Measurements from ENCODE around the gene SGIP1. TPM values are rescaled to one million over a fixed set of nuclear protein-coding genes. Genes with fewer than 3 reads are reported as not detected.
A peak's percentile ranks its signal among the peaks of the same experiment; 100 is the strongest.

SGIP1 gene
- total RNA-seq, 1 experiment from 2014 or later: 1.6 TPM

GRCh38 chr1:66552829-66553228 is 18.9 kb downstream of the SGIP1 start:
- no peaks in the 10 kb centered on the region for H3K36me3 ChIP-seq (ENCODE audit: insufficient read depth, low read length, poor library complexity, severe bottlenecking)
- ChIA-PET POLR2A (ENCODE audit: low non-redundant PET) (no interaction called here), CTCF (no interaction called here)
- peaks cover 53% of the 10 kb centered on the region for H3K4me1 ChIP-seq (ENCODE audit: insufficient read depth, low read length, poor library complexity, severe bottlenecking)
- H3K4me3 ChIP-seq (ENCODE audit: low read depth, low read length, poor library complexity, severe bottlenecking): no peak overlapping the region
- peak overlapping the region; percentile 63 for H3K27ac ChIP-seq (ENCODE audit: low read depth, low read length, poor library complexity, severe bottlenecking)
- H3K27me3 ChIP-seq (replicated peaks; ENCODE audit: insufficient read depth, low read depth, low read length, poor library complexity): no peaks in the 10 kb centered on the region
- TF ChIP-seq, protein P1, sequence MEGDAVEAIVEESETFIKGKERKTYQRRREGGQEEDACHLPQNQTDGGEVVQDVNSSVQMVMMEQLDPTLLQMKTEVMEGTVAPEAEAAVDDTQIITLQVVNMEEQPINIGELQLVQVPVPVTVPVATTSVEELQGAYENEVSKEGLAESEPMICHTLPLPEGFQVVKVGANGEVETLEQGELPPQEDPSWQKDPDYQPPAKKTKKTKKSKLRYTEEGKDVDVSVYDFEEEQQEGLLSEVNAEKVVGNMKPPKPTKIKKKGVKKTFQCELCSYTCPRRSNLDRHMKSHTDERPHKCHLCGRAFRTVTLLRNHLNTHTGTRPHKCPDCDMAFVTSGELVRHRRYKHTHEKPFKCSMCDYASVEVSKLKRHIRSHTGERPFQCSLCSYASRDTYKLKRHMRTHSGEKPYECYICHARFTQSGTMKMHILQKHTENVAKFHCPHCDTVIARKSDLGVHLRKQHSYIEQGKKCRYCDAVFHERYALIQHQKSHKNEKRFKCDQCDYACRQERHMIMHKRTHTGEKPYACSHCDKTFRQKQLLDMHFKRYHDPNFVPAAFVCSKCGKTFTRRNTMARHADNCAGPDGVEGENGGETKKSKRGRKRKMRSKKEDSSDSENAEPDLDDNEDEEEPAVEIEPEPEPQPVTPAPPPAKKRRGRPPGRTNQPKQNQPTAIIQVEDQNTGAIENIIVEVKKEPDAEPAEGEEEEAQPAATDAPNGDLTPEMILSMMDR (conservative IDR thresholded peaks at IDR 0.05; ENCODE audit: low read depth, low read length): no peak
- TF ChIP-seq EZH2 (IDR thresholded peaks at IDR 0.05; ENCODE audit: borderline replicate concordance, low read depth, low read length, poor library complexity, severe bottlenecking): no peak
- intact Hi-C loops (cut with micrococcal nuclease; ENCODE audit: unreplicated experiment): no loop called here
- no peaks in the 10 kb centered on the region for H3K9me3 ChIP-seq (ENCODE audit: low read depth, low read length, poor library complexity, severe bottlenecking)
- no TSS peak for BruUV-seq (replicated peaks)
- peak; percentile 52 for DNase-seq (ENCODE audit: low spot score)

DNA sequence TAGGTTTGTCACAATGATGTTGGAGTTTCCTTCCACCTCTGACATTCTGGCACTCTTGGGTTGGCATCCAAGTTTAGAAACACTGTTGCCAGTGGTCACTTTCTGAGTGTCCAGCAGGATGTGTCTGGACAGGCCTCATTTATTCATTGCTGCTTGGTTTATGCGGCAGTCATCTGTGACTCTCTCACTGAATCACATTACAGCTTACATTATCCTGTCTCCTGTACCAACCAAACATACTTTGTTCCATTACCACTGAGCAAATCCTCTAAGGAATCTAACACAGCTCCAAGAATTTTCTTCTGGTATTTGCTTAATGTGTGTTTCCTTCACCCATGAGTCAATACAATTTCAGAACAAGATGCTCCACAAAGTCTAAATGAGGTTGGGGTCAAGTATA is 19.9 kb downstream of the SGIP1 start:
- POLR2A ChIA-PET (ENCODE audit: low non-redundant PET): no interaction called here

DNA sequence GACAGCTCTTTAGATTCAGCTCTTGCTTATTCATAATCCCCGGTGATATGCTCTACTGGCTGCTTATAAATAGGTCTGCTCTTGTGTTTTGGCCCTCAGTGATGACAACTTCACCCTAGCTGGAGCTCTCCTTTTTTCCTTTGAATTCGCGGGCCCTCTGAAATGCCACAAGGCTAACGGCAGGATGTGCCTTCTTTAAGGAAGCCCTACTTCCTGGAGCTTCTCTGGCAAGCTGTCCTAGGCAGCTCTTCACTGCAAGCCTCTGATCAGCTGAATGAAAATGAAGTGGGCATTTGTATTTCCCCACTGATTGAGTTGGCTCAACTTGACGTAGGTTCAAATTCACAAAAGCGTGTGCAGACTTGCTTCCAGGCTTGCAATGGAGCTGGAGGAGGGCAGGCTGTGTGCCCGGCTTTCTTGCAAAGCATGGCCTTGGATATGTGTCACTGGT is 22.2 kb downstream of the SGIP1 start:
- H3K9me3 ChIP-seq (ENCODE audit: low read depth, low read length, poor library complexity, severe bottlenecking): no peaks in the 10 kb centered on the region
- intact Hi-C loops (cut with micrococcal nuclease; ENCODE audit: unreplicated experiment): no loop called here
- ChIA-PET POLR2A (ENCODE audit: low non-redundant PET) (no interaction called here), CTCF (no interaction called here)
- H3K4me1 ChIP-seq (ENCODE audit: insufficient read depth, low read length, poor library complexity, severe bottlenecking): peaks cover 24% of the 10 kb centered on the region
- H3K4me3 ChIP-seq (ENCODE audit: low read depth, low read length, poor library complexity, severe bottlenecking): no peak overlapping the region
- no peaks in the 10 kb centered on the region for H3K36me3 ChIP-seq (ENCODE audit: insufficient read depth, low read length, poor library complexity, severe bottlenecking)
- H3K27me3 ChIP-seq (replicated peaks; ENCODE audit: insufficient read depth, low read depth, low read length, poor library complexity): no peaks in the 10 kb centered on the region
- DNase-seq (ENCODE audit: low spot score): no peak
- no peak overlapping the region for H3K27ac ChIP-seq (ENCODE audit: low read depth, low read length, poor library complexity, severe bottlenecking)
- BruUV-seq (replicated peaks): no TSS peak
- TF ChIP-seq EZH2 (IDR thresholded peaks at IDR 0.05; ENCODE audit: borderline replicate concordance, low read depth, low read length, poor library complexity, severe bottlenecking): no peak
- TF ChIP-seq, protein P1 (conservative IDR thresholded peaks at IDR 0.05; ENCODE audit: low read depth, low read length): no peak

More for the DNA sequence above, 19.9 kb downstream of the SGIP1 start:
- no peak for DNase-seq (ENCODE audit: low spot score)
- no peaks in the 10 kb centered on the region for H3K36me3 ChIP-seq (ENCODE audit: insufficient read depth, low read length, poor library complexity, severe bottlenecking)
- no peak overlapping the region for H3K27ac ChIP-seq (ENCODE audit: low read depth, low read length, poor library complexity, severe bottlenecking)
- H3K27me3 ChIP-seq (replicated peaks; ENCODE audit: insufficient read depth, low read depth, low read length, poor library complexity): no peaks in the 10 kb centered on the region
- no peaks in the 10 kb centered on the region for H3K9me3 ChIP-seq (ENCODE audit: low read depth, low read length, poor library complexity, severe bottlenecking)
- intact Hi-C loops (cut with micrococcal nuclease; ENCODE audit: unreplicated experiment): no loop called here
- CTCF ChIA-PET: no interaction called here
- no TSS peak for BruUV-seq (replicated peaks)
- no peak overlapping the region for H3K4me3 ChIP-seq (ENCODE audit: low read depth, low read length, poor library complexity, severe bottlenecking)
- peaks cover 43% of the 10 kb centered on the region for H3K4me1 ChIP-seq (ENCODE audit: insufficient read depth, low read length, poor library complexity, severe bottlenecking)
- TF ChIP-seq, protein P1 (conservative IDR thresholded peaks at IDR 0.05; ENCODE audit: low read depth, low read length): no peak
- TF ChIP-seq EZH2 (IDR thresholded peaks at IDR 0.05; ENCODE audit: borderline replicate concordance, low read depth, low read length, poor library complexity, severe bottlenecking): no peak
